GM19372 (cell line): ENCODE results near the gene SLFN5.
A peak's percentile ranks its signal among the peaks of the same experiment; 100 is the strongest.
"Not testable (repeated sequence)": the region's sequence is repeated elsewhere in the genome, so short reads cannot be mapped to it uniquely, and the experiment has no call there.

ENCODE experiments used
- ATAC-seq: cut with Tn5 transposase; IDR thresholded peaks from one replicate; pipeline ENCODE4 v1.9.1; 2021; ENCODE audit warnings: mild to moderate bottlenecking, low read depth, moderate library complexity; ENCODE audit not compliant: unreplicated experiment

SLFN5 gene

GRCh38 chr17:35241520-35241919 is 1.4 kb upstream of the SLFN5 start:
- ATAC-seq = no peak

- ATAC-seq = peak; percentile 37
Measured at GRCh38 chr17:35242158-35242804, 591 bp upstream of the SLFN5 start.

GRCh38 chr17:35243561-35244340 is 879 bp downstream of the SLFN5 start:
- ATAC-seq = no peak

- ATAC-seq = no peak
Measured at GRCh38 chr17:35244341-35245195, 1.7 kb downstream of the SLFN5 start.

- no peak for ATAC-seq
Measured at GRCh38 chr17:35245196-35245486, 2.3 kb downstream of the SLFN5 start.

GRCh38 chr17:35252651-35253050 is 9.8 kb downstream of the SLFN5 start:
- no peak for ATAC-seq

GRCh38 chr17:35254107-35254773 is 11.4 kb downstream of the SLFN5 start:
- ATAC-seq = no peak

- ATAC-seq = no peak
Measured at GRCh38 chr17:35255316-35255715, 12.4 kb downstream of the SLFN5 start.

- no peak for ATAC-seq
Measured at GRCh38 chr17:35256629-35257028, 13.8 kb downstream of the SLFN5 start.

GRCh38 chr17:35257208-35257659 is 14.4 kb downstream of the SLFN5 start:
- ATAC-seq = no peak

- ATAC-seq = no peak
Measured at GRCh38 chr17:35259001-35259400, 16.1 kb downstream of the SLFN5 start.

GRCh38 chr17:35265071-35265470 is 22.2 kb downstream of the SLFN5 start:
- no peak for ATAC-seq

- no peak for ATAC-seq
Measured at GRCh38 chr17:35265566-35266141, 22.8 kb downstream of the SLFN5 start.

- not testable (repeated sequence) for ATAC-seq
Measured at GRCh38 chr17:35274167-35275066, 31.5 kb downstream of the SLFN5 start.

GRCh38 chr17:35278454-35278853 is 35.6 kb downstream of the SLFN5 start:
- ATAC-seq = not testable (repeated sequence)

GRCh38 chr17:35278876-35279275 is 36.0 kb downstream of the SLFN5 start:
- ATAC-seq = not testable (repeated sequence)

GRCh38 chr17:35283767-35284166 is 40.9 kb downstream of the SLFN5 start:
- no peak for ATAC-seq

GRCh38 chr17:35284955-35285354 is 42.1 kb downstream of the SLFN5 start:
- ATAC-seq = no peak

GRCh38 chr17:35286120-35286781 is 43.4 kb downstream of the SLFN5 start:
- no peak for ATAC-seq
